Sigmoid colon (tissue), 4 donors: ENCODE results near the gene NRXN2.

Source experiments
- CTCF ChIP-seq, 4 experiments: fragments of 450-650 bp in 3 of 4; fragments of 200-600 bp in 1 of 4; IDR thresholded peaks; one replicate each; pipeline ENCODE4 v1.5.1; 2016 to 2019; ENCODE audit warnings: antibody characterized with exemption in 4 of 4, mild to moderate bottlenecking in 3 of 4, moderate library complexity in 2 of 4
- POLR2A ChIP-seq, 2 donors: fragments of 450-650 bp; IDR thresholded peaks; one replicate each; pipeline ENCODE4 v1.6.1; 2016; ENCODE audit warnings: antibody characterized with exemption in 2 of 2, mild to moderate bottlenecking in 2 of 2, moderate library complexity in 2 of 2
- POLR2AphosphoS5 ChIP-seq, 4 donors: sonication (generic); formaldehyde crosslinking; IDR thresholded peaks; one replicate each; pipeline ENCODE4 v1.6.1; 2017; ENCODE audit warnings: antibody characterized with exemption in 4 of 4

- TF ChIP-seq CTCF (IDR thresholded peaks at IDR 0.05) (no peak), POLR2A (IDR thresholded peaks at IDR 0.05) (no peak), POLR2AphosphoS5 (IDR thresholded peaks at IDR 0.05) (no peak)
These were observed 101.5 kb downstream of the NRXN2 start for GRCh38 chr11:64621283-64622019.
